Measurements from ENCODE around the gene PTPN1.
A peak's percentile ranks its signal among the peaks of the same experiment; 100 is the strongest.

Gene PTPN1

DNA sequence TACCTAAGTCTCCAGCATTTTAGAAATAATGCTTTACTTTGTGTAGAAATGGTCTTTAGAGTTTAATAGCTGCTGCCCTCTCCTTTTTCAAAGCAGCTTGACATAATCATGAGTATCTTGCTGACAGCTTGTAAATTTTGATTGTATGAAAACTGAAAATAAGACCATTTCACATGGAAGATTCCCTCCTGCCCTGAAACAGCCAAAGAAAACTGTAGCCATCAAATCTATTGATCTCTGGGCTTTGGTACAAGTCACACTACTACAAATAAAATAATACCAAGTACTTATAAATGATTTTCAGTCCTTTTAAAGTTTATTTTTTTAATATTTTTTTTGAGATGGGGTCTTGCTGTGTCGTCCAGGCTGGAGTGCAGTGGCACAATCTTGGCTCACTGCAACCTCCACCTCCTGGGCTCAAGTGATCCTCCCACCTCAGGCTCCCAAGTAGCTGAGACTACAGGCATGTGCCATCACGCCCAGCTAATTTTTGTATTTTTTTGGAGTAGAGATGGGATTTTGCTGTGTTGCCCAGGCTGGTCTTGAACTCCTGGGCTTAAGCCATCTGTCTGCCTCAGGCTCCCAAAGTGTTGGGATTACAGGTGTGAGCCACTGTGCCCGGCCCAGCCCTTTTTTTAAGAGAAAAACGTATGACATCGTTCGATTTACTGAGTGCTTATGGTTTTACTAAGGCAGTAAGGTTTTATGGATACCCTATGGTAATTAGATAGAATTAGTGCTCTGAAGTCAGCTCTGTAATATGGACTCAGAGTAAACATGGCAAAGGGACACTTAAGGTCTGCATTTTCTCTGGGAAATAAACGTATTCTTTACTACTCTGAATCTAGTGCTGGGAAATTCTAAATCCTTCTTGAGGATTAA lies 7.0 kb downstream of the PTPN1 start:
- Histone ChIP-seq H3K9me3 (ENCODE audit: control insufficient read depth, insufficient read depth, low read length) (no peaks in the 10 kb centered on the region), H3K27me3 (ENCODE audit: control insufficient read depth, low read length) (no peaks in the 10 kb centered on the region), H3K4me2 (ENCODE audit: low read length) (peak overlapping the region; percentile 47), H4K20me1 (ENCODE audit: control insufficient read depth, insufficient read depth, low read depth, low read length) (peaks cover 49% of the 10 kb centered on the region; the same call in 1 of the 2 replicates), H3K27ac (ENCODE audit: low read depth, low read length) (peak overlapping the region; percentile 11; the same call in 1 of the 2 replicates), H3K9me2 (replicated peaks; ENCODE audit: control insufficient read depth, low read length) (no peaks in the 10 kb centered on the region), H3K36me3 (ENCODE audit: control insufficient read depth, low read length) (peaks cover 11% of the 10 kb centered on the region; the same call in 1 of the 2 replicates), H3F3A (ENCODE audit: control insufficient read depth, insufficient read depth) (peaks cover 8% of the 10 kb centered on the region; the same call in 1 of the 2 replicates), H3K79me2 (ENCODE audit: control insufficient read depth, low read length) (peaks cover 96% of the 10 kb centered on the region), H3K4me1 (ENCODE audit: control insufficient read depth, low read length) (peaks cover 70% of the 10 kb centered on the region), H3K4me3 (ENCODE audit: low read length) (peak overlapping the region; percentile 14; the same call in 1 of the 2 replicates)
- TF ChIP-seq, protein P1, sequence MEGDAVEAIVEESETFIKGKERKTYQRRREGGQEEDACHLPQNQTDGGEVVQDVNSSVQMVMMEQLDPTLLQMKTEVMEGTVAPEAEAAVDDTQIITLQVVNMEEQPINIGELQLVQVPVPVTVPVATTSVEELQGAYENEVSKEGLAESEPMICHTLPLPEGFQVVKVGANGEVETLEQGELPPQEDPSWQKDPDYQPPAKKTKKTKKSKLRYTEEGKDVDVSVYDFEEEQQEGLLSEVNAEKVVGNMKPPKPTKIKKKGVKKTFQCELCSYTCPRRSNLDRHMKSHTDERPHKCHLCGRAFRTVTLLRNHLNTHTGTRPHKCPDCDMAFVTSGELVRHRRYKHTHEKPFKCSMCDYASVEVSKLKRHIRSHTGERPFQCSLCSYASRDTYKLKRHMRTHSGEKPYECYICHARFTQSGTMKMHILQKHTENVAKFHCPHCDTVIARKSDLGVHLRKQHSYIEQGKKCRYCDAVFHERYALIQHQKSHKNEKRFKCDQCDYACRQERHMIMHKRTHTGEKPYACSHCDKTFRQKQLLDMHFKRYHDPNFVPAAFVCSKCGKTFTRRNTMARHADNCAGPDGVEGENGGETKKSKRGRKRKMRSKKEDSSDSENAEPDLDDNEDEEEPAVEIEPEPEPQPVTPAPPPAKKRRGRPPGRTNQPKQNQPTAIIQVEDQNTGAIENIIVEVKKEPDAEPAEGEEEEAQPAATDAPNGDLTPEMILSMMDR (IDR thresholded peaks at IDR 0.05; ENCODE audit: low read depth, low read length, poor library complexity, severe bottlenecking), result no peak
- TF ChIP-seq EZH2phosphoT487 (IDR thresholded peaks at IDR 0.05; ENCODE audit: borderline replicate concordance, low read length), result no peak

DNA sequence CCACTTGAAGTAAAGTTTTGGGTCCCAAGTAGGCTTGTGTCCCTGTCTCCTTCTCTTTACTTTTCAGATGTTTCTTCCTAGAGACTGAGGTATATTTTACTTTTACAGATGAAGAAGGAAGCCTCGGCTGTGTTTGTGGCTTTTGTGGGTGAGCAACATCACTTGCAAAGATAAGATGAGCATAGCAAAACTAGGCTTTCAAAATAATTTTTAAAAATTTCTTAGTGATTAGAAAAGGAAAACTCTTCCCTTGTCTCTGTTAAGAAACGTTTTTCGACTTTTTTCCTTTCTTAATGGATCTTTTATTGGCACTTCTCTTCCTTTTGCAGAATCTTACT lies 7.6 kb downstream of the PTPN1 start:
- H3F3A ChIP-seq (ENCODE audit: control insufficient read depth, insufficient read depth), result peaks cover 4% of the 10 kb centered on the region; the same call in 1 of the 2 replicates
- H3K36me3 ChIP-seq (ENCODE audit: control insufficient read depth, low read length), result peaks cover 11% of the 10 kb centered on the region; the same call in 1 of the 2 replicates
- TF ChIP-seq EZH2phosphoT487 (IDR thresholded peaks at IDR 0.05; ENCODE audit: borderline replicate concordance, low read length), result no peak
- TF ChIP-seq, protein P1 (IDR thresholded peaks at IDR 0.05; ENCODE audit: low read depth, low read length, poor library complexity, severe bottlenecking), result no peak
- peaks cover 94% of the 10 kb centered on the region for H3K79me2 ChIP-seq (ENCODE audit: control insufficient read depth, low read length)
- H3K9me2 ChIP-seq (replicated peaks; ENCODE audit: control insufficient read depth, low read length), result no peaks in the 10 kb centered on the region
- H4K20me1 ChIP-seq (ENCODE audit: control insufficient read depth, insufficient read depth, low read depth, low read length), result peaks cover 43% of the 10 kb centered on the region; the same call in 1 of the 2 replicates
- no peaks in the 10 kb centered on the region for H3K27me3 ChIP-seq (ENCODE audit: control insufficient read depth, low read length)
- H3K9me3 ChIP-seq (ENCODE audit: control insufficient read depth, insufficient read depth, low read length), result no peaks in the 10 kb centered on the region
- no peak overlapping the region for H3K4me3 ChIP-seq (ENCODE audit: low read length)
- H3K27ac ChIP-seq (ENCODE audit: low read depth, low read length), result no peak overlapping the region
- H3K4me2 ChIP-seq (ENCODE audit: low read length), result 0 out of 2 replicates have a peak overlapping the region, but pooled peaks have one; percentile 12
- peaks cover 64% of the 10 kb centered on the region for H3K4me1 ChIP-seq (ENCODE audit: control insufficient read depth, low read length)

DNA sequence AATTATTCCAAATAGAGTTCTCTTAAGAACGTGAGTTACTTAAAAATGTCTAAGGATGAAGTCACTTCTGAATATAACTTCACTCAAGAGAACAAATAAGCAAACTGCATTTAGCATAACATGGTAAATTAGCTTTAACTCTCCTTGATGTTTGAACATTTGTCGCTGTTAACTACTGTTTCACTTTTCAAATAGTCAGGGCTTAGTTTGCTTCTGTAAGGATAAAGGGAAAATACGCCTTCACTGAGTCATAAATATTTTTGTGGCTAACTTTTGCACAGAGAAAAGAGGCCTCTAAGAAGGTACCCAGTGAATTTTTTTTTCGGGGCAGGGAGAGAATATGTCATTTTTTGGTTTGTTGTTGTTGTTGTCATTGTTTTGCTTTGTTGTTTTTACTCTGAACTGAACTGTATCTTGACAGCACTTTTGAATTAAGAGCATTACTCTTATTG lies 8.1 kb downstream of the PTPN1 start:
- peaks cover 42% of the 10 kb centered on the region; the same call in 1 of the 2 replicates for H4K20me1 ChIP-seq (ENCODE audit: control insufficient read depth, insufficient read depth, low read depth, low read length)
- H3K9me3 ChIP-seq (ENCODE audit: control insufficient read depth, insufficient read depth, low read length), result no peaks in the 10 kb centered on the region
- H3K36me3 ChIP-seq (ENCODE audit: control insufficient read depth, low read length), result peaks cover 11% of the 10 kb centered on the region; the same call in 1 of the 2 replicates
- H3F3A ChIP-seq (ENCODE audit: control insufficient read depth, insufficient read depth), result peaks cover 3% of the 10 kb centered on the region; the same call in 1 of the 2 replicates
- H3K9me2 ChIP-seq (replicated peaks; ENCODE audit: control insufficient read depth, low read length), result no peaks in the 10 kb centered on the region
- no peak overlapping the region for H3K4me3 ChIP-seq (ENCODE audit: low read length)
- no peaks in the 10 kb centered on the region for H3K27me3 ChIP-seq (ENCODE audit: control insufficient read depth, low read length)
- H3K79me2 ChIP-seq (ENCODE audit: control insufficient read depth, low read length), result peaks cover 93% of the 10 kb centered on the region
- no peak overlapping the region for H3K4me2 ChIP-seq (ENCODE audit: low read length)
- H3K4me1 ChIP-seq (ENCODE audit: control insufficient read depth, low read length), result peaks cover 63% of the 10 kb centered on the region
- TF ChIP-seq EZH2phosphoT487 (IDR thresholded peaks at IDR 0.05; ENCODE audit: borderline replicate concordance, low read length), result no peak
- TF ChIP-seq, protein P1 (IDR thresholded peaks at IDR 0.05; ENCODE audit: low read depth, low read length, poor library complexity, severe bottlenecking), result no peak
- H3K27ac ChIP-seq (ENCODE audit: low read depth, low read length), result no peak overlapping the region

All from DOHH2 (cell line).